Activated T-cell treated with anti-CD3 and anti-CD28 coated beads, Interleukin-2, amount 50 U/mL, for 4 hours (primary cell): ENCODE data around the gene FRMD4B. TPM values are rescaled to one million over a fixed set of nuclear protein-coding genes. Genes with fewer than 3 reads are reported as not detected.

Experiments
- ATAC-seq, 2 donors: fragments of 200-7000 bp; cut with Tn5 transposase; one replicate each; pipeline ENCODE4 v1.10.0; 2021
- DNase-seq: peaks from one replicate; pipeline ENCODE4 v3.0.0-alpha.2; 2020
- H3K27me3 Mint-ChIP-seq: one replicate; pipeline ENCODE4 v1.8.0; 2021; ENCODE audit warnings: low read depth, mixed read lengths
- H3K36me3 Mint-ChIP-seq: one replicate; pipeline ENCODE4 v1.8.0; 2022; ENCODE audit warnings: mixed read lengths; ENCODE audit not compliant: insufficient read depth
- H3K4me1 Mint-ChIP-seq: one replicate; pipeline ENCODE4 v1.8.0; 2021; ENCODE audit warnings: low read depth, mixed read lengths
- H3K4me3 Mint-ChIP-seq: one replicate; pipeline ENCODE4 v1.8.0; 2021; ENCODE audit warnings: mild to moderate bottlenecking, moderate library complexity, mixed read lengths
- H3K9me3 Mint-ChIP-seq: one replicate; pipeline ENCODE4 v1.8.0; 2021; ENCODE audit warnings: mixed read lengths
- total RNA-seq, 3 donors: library from RNA; stranded (reverse); gene quantifications; one replicate each; pipeline ENCODE4 v1.2.1, GENCODE V29; 2021

Gene FRMD4B
- total RNA-seq, 3 donors from 2014 or later, result 16.3 to 24.6 (median 23.6) TPM

GRCh38 chr3:69203631-69204314 lies 182.1 kb downstream of the FRMD4B start:
- H3K27me3 Mint-ChIP-seq, result no peaks in the 10 kb centered on the region
- no peaks in the 10 kb centered on the region for H3K9me3 Mint-ChIP-seq

GRCh38 chr3:69201658-69202057 lies 184.2 kb downstream of the FRMD4B start:
- ATAC-seq (no peak), DNase-seq (no peak)
- H3K9me3 Mint-ChIP-seq, result no peaks in the 10 kb centered on the region
- H3K4me3 Mint-ChIP-seq, result no peak overlapping the region
- no peaks in the 10 kb centered on the region for H3K27me3 Mint-ChIP-seq
- H3K4me1 Mint-ChIP-seq, result peaks cover 75% of the 10 kb centered on the region
- H3K36me3 Mint-ChIP-seq, result peaks cover 6% of the 10 kb centered on the region

More at GRCh38 chr3:69203631-69204314, 182.1 kb downstream of the FRMD4B start:
- ATAC-seq (peak; percentile 2 to 3), DNase-seq (no peak)
- Mint-ChIP-seq H3K36me3 (no peaks in the 10 kb centered on the region), H3K4me1 (peaks cover 55% of the 10 kb centered on the region), H3K4me3 (peak overlapping the region; percentile 29)

GRCh38 chr3:69200384-69201068 lies 185.4 kb downstream of the FRMD4B start:
- ATAC-seq (peak; percentile 12 to 25), DNase-seq (peak; percentile 50)
- H3K4me3 Mint-ChIP-seq, result peak overlapping the region; percentile 94
- H3K27me3 Mint-ChIP-seq, result no peaks in the 10 kb centered on the region
- H3K36me3 Mint-ChIP-seq, result peaks cover 11% of the 10 kb centered on the region
- peaks cover 68% of the 10 kb centered on the region for H3K4me1 Mint-ChIP-seq
- no peaks in the 10 kb centered on the region for H3K9me3 Mint-ChIP-seq

- Mint-ChIP-seq H3K27me3 (no peaks in the 10 kb centered on the region), H3K4me1 (peaks cover 66% of the 10 kb centered on the region), H3K4me3 (peak overlapping the region; percentile 94), H3K36me3 (peaks cover 16% of the 10 kb centered on the region), H3K9me3 (no peaks in the 10 kb centered on the region)
- ATAC-seq (no peak), DNase-seq (no peak)
Observed at GRCh38 chr3:69199942-69200341, 185.9 kb downstream of the FRMD4B start.

GRCh38 chr3:69197922-69198530 lies 187.9 kb downstream of the FRMD4B start:
- Mint-ChIP-seq H3K36me3 (peaks cover 31% of the 10 kb centered on the region), H3K4me1 (peaks cover 54% of the 10 kb centered on the region), H3K27me3 (no peaks in the 10 kb centered on the region), H3K9me3 (no peaks in the 10 kb centered on the region), H3K4me3 (peak overlapping the region; percentile 94)
- ATAC-seq, result peak; percentile 76 to 78
- peak; percentile 55 for DNase-seq

GRCh38 chr3:69197455-69197854 lies 188.4 kb downstream of the FRMD4B start:
- ATAC-seq (no peak), DNase-seq (no peak)
- Mint-ChIP-seq H3K9me3 (no peaks in the 10 kb centered on the region), H3K4me3 (peak overlapping the region; percentile 94), H3K4me1 (peaks cover 50% of the 10 kb centered on the region), H3K36me3 (peaks cover 33% of the 10 kb centered on the region), H3K27me3 (no peaks in the 10 kb centered on the region)

GRCh38 chr3:69196876-69197275 lies 189.0 kb downstream of the FRMD4B start:
- peak overlapping the region; percentile 94 for H3K4me3 Mint-ChIP-seq
- no peak for ATAC-seq
- no peaks in the 10 kb centered on the region for H3K27me3 Mint-ChIP-seq
- peaks cover 50% of the 10 kb centered on the region for H3K4me1 Mint-ChIP-seq
- DNase-seq, result no peak
- no peaks in the 10 kb centered on the region for H3K9me3 Mint-ChIP-seq
- peaks cover 33% of the 10 kb centered on the region for H3K36me3 Mint-ChIP-seq

GRCh38 chr3:69194431-69195165 lies 191.3 kb downstream of the FRMD4B start:
- Mint-ChIP-seq H3K9me3 (no peaks in the 10 kb centered on the region), H3K36me3 (peaks cover 36% of the 10 kb centered on the region), H3K4me3 (no peak overlapping the region), H3K4me1 (peaks cover 39% of the 10 kb centered on the region), H3K27me3 (no peaks in the 10 kb centered on the region)
- no peak for ATAC-seq
- no peak for DNase-seq

GRCh38 chr3:69193749-69194148 lies 192.1 kb downstream of the FRMD4B start:
- H3K36me3 Mint-ChIP-seq, result peaks cover 38% of the 10 kb centered on the region
- no peak for ATAC-seq
- DNase-seq, result no peak
- peaks cover 34% of the 10 kb centered on the region for H3K4me1 Mint-ChIP-seq
- no peaks in the 10 kb centered on the region for H3K27me3 Mint-ChIP-seq
- H3K9me3 Mint-ChIP-seq, result no peaks in the 10 kb centered on the region
- no peak overlapping the region for H3K4me3 Mint-ChIP-seq

GRCh38 chr3:69191516-69191915 lies 194.4 kb downstream of the FRMD4B start:
- Mint-ChIP-seq H3K4me3 (no peak overlapping the region), H3K9me3 (no peaks in the 10 kb centered on the region), H3K4me1 (peaks cover 12% of the 10 kb centered on the region), H3K27me3 (no peaks in the 10 kb centered on the region), H3K36me3 (peaks cover 40% of the 10 kb centered on the region)
- DNase-seq (no peak), ATAC-seq (no peak)

- H3K9me3 Mint-ChIP-seq, result no peaks in the 10 kb centered on the region
- no peak overlapping the region for H3K4me3 Mint-ChIP-seq
- DNase-seq (no peak), ATAC-seq (no peak)
- H3K4me1 Mint-ChIP-seq, result peaks cover 9% of the 10 kb centered on the region
- no peaks in the 10 kb centered on the region for H3K27me3 Mint-ChIP-seq
- peaks cover 30% of the 10 kb centered on the region for H3K36me3 Mint-ChIP-seq
Observed at GRCh38 chr3:69189487-69189886, 196.4 kb downstream of the FRMD4B start.

GRCh38 chr3:69186575-69187093 lies 199.3 kb downstream of the FRMD4B start:
- Mint-ChIP-seq H3K4me1 (peaks cover 3% of the 10 kb centered on the region), H3K4me3 (no peak overlapping the region), H3K27me3 (no peaks in the 10 kb centered on the region), H3K9me3 (no peaks in the 10 kb centered on the region), H3K36me3 (peaks cover 33% of the 10 kb centered on the region)
- no peak for ATAC-seq
- DNase-seq, result no peak

GRCh38 chr3:69182588-69183316 lies 203.1 kb downstream of the FRMD4B start:
- Mint-ChIP-seq H3K36me3 (peaks cover 52% of the 10 kb centered on the region), H3K4me1 (peaks cover 16% of the 10 kb centered on the region), H3K4me3 (no peak overlapping the region), H3K9me3 (no peaks in the 10 kb centered on the region), H3K27me3 (no peaks in the 10 kb centered on the region)
- ATAC-seq (no peak), DNase-seq (no peak)
